H1 (cell line): Measurements from ENCODE around the gene RAPGEF5. TPM values are rescaled to one million over a fixed set of nuclear protein-coding genes. Genes with fewer than 3 reads are reported as not detected.

Source experiments
- CHD7 ChIP-seq: fragments of 300-600 bp; sonication (generic); IDR thresholded peaks from 2 replicates; pipeline ENCODE4 v1.7.1; 2012; ENCODE audit warnings: low read length, moderate library complexity, mild to moderate bottlenecking, inconsistent platforms; ENCODE audit not compliant: insufficient replicate concordance
- polyA plus RNA-seq, 7 experiments: library from polyadenylated mRNA; depleted of rRNA in 3 of 7; stranded (reverse) in 5 of 7; unstranded in 2 of 7; fragments of >200 nt in 5 of 7; fragments of 200-250 nt in 2 of 7; gene quantifications; 1 replicate in 5 of 7; 2 replicates in 1 of 7; 4 replicates in 1 of 7; pipeline versions ENCODE4 v1.2.1 to v1.2.3, GENCODE V29; 2011 to 2013; ENCODE audit warnings: missing spikeins in 2 of 7, mixed read lengths in 2 of 7
- total RNA-seq: library from RNA; stranded (reverse); fragmentation: NEBNext Ultra II Directional; extraction: Animal tissue kit (Norgen Biotek cat#: 25700); gene quantifications from 2 replicates; pipeline ENCODE4 v1.2.1, GENCODE V29; 2021

RAPGEF5 gene
- total and polyA plus RNA-seq, 2 of the 8 experiments (the other 6 are each of a cell fraction or from before 2014, with no cell fraction given) = 4.4 to 22.9 TPM

- no peak for TF ChIP-seq CHD7
Observed at GRCh38 chr7:22123139-22123538, 233.8 kb downstream of the RAPGEF5 start (continued).
